H1 (cell line): ENCODE measurements around the gene LTB4R. TPM values are rescaled to one million over a fixed set of nuclear protein-coding genes. Genes with fewer than 3 reads are reported as not detected.

Source experiments
- CTCF ChIA-PET: fragments of 300-600 bp; sonication (Branson Sonifier 250); formaldehyde crosslinking; loops from one replicate; lab custom pipeline; 2021; ENCODE audit not compliant: partially characterized antibody; lab: Charles Lee
- POLR2A ChIA-PET: fragments of 300-600 bp; sonication (Branson Sonifier 250); formaldehyde crosslinking; loops from one replicate; lab custom pipeline; 2021; ENCODE audit warnings: inconsistent platforms; ENCODE audit not compliant: partially characterized antibody; lab: Charles Lee
- DNase-seq, 2 experiments: peaks; one replicate each; pipeline versions ENCODE4 v3.0.0 to v3.0.0-alpha.2; 2010 to 2022; ENCODE audit warnings: low spot score in 2 of 2, low read depth in 1 of 2, mixed read lengths in 1 of 2
- FAIRE-seq: peaks from 2 replicates; lab custom pipeline; 2011; peaks lifted over from hg19 to GRCh38; lab: Jason Lieb, UNC
- H2AFZ ChIP-seq: 2 replicates; pipeline ENCODE4 v1.8.1; 2012; ENCODE audit warnings: low read length, inconsistent platforms
- H2AK5ac ChIP-seq: 2 replicates; pipeline ENCODE4 v1.6.1; 2013; ENCODE audit warnings: low read depth, low read length
- H2BK120ac ChIP-seq: replicated peaks from 2 replicates; pipeline ENCODE3; 2013; ENCODE audit warnings: low read depth, low read length, inconsistent platforms
- H2BK12ac ChIP-seq: 2 replicates; pipeline ENCODE4 v1.6.1; 2013; ENCODE audit warnings: low read depth, low read length
- H2BK15ac ChIP-seq: 2 replicates; pipeline ENCODE4 v1.6.1; 2013; ENCODE audit warnings: low read length
- H2BK20ac ChIP-seq: 2 replicates; pipeline ENCODE4 v1.6.1; 2013; ENCODE audit warnings: low read length
- H2BK5ac ChIP-seq: 2 replicates; pipeline ENCODE4 v1.6.1; 2013; ENCODE audit warnings: low read depth, low read length
- H3K14ac ChIP-seq: 2 replicates; pipeline ENCODE4 v1.6.1; 2013; ENCODE audit warnings: inconsistent platforms; ENCODE audit not compliant: insufficient read length
- H3K18ac ChIP-seq: 2 replicates; pipeline ENCODE4 v1.6.1; 2013; ENCODE audit warnings: low read length; ENCODE audit errors: extremely low read depth
- H3K23ac ChIP-seq: 2 replicates; pipeline ENCODE4 v1.6.1; 2013; ENCODE audit warnings: inconsistent platforms; ENCODE audit not compliant: insufficient read length
- H3K23me2 ChIP-seq: 2 replicates; pipeline ENCODE4 v1.6.1; 2013; ENCODE audit warnings: low read depth, low read length
- H3K27ac ChIP-seq: 2 replicates; pipeline ENCODE4 v1.6.1; 2011; ENCODE audit warnings: low read depth, low read length, inconsistent platforms
- H3K27me3 ChIP-seq, 4 experiments: replicated peaks in 1 of 4; 1 replicate in 1 of 4; 2 replicates in 3 of 4; pipeline versions ENCODE4 v1.6.1 to v1.8.1; 2011 to 2013; ENCODE audit warnings: low read length in 3 of 4, mild to moderate bottlenecking in 3 of 4, inconsistent platforms in 2 of 4, mixed read lengths in 2 of 4, moderate library complexity in 1 of 4; ENCODE audit not compliant: control insufficient read depth in 3 of 4, insufficient read depth in 3 of 4; ENCODE audit errors: extremely low read depth in 1 of 4
- H3K36me3 ChIP-seq, 4 experiments: 2 replicates each; pipeline versions ENCODE4 v1.6.1 to v1.8.1; 2011 to 2013; ENCODE audit warnings: mild to moderate bottlenecking in 4 of 4, low read length in 3 of 4, moderate library complexity in 2 of 4, control low read depth in 1 of 4, inconsistent platforms in 1 of 4; ENCODE audit not compliant: insufficient read depth in 4 of 4, control insufficient read depth in 2 of 4
- H3K4ac ChIP-seq: replicated peaks from 2 replicates; pipeline ENCODE3; 2013; ENCODE audit warnings: low read length, low read depth, mixed read lengths, inconsistent platforms; ENCODE audit not compliant: insufficient read length
- H3K4me1 ChIP-seq, 4 experiments: replicated peaks in 1 of 4; 1 replicate in 1 of 4; 2 replicates in 3 of 4; pipeline versions ENCODE4 v1.6.1 to v1.8.1; 2011 to 2013; ENCODE audit warnings: low read length in 3 of 4, inconsistent platforms in 2 of 4, mixed read lengths in 1 of 4; ENCODE audit not compliant: insufficient read depth in 4 of 4, control insufficient read depth in 3 of 4
- H3K4me2 ChIP-seq, 2 experiments: 2 replicates each; pipeline versions ENCODE4 v1.6.1 to v1.8.1; 2011 to 2013; ENCODE audit warnings: low read depth in 2 of 2, low read length in 2 of 2, control low read depth in 1 of 2, inconsistent platforms in 1 of 2, mild to moderate bottlenecking in 1 of 2; ENCODE audit not compliant: insufficient read depth in 1 of 2
- H3K4me3 ChIP-seq, 4 experiments: fragments of 200-600, 300-600 bp in 1 of 4; sonication (generic), shearing (Covaris generic), sonication (Bioruptor Twin) in 1 of 4; 2 replicates each; pipeline versions ENCODE4 v1.5.1 to v1.8.1; 2011 to 2016; ENCODE audit warnings: low read length in 4 of 4, low read depth in 3 of 4, control low read depth in 2 of 4, inconsistent platforms in 2 of 4, mild to moderate bottlenecking in 2 of 4, mixed read lengths in 1 of 4, moderate library complexity in 1 of 4; ENCODE audit not compliant: insufficient read depth in 2 of 4; ENCODE audit errors: extremely low read depth in 1 of 4
- H3K56ac ChIP-seq: replicated peaks from 2 replicates; pipeline ENCODE3; 2013; ENCODE audit warnings: low read depth, mild to moderate bottlenecking, mixed read lengths, low read length, inconsistent platforms; ENCODE audit not compliant: insufficient read length
- H3K79me1 ChIP-seq: 2 replicates; pipeline ENCODE4 v1.6.1; 2013; ENCODE audit warnings: low read depth, low read length, control low read depth
- H3K79me2 ChIP-seq, 2 experiments: 2 replicates each; pipeline versions ENCODE4 v1.6.1 to v1.8.1; 2012 to 2013; ENCODE audit warnings: low read length in 2 of 2, mild to moderate bottlenecking in 2 of 2, inconsistent platforms in 1 of 2; ENCODE audit not compliant: insufficient read depth in 2 of 2, control insufficient read depth in 1 of 2
- H3K9ac ChIP-seq, 4 experiments: replicated peaks in 1 of 4; 1 replicate in 1 of 4; 2 replicates in 3 of 4; pipeline versions ENCODE4 v1.6.1 to v1.8.1; 2011 to 2013; ENCODE audit warnings: low read depth in 3 of 4, low read length in 3 of 4, control low read depth in 2 of 4, mild to moderate bottlenecking in 2 of 4, moderate library complexity in 2 of 4, inconsistent platforms in 1 of 4; ENCODE audit errors: extremely low read depth in 1 of 4
- H3K9me3 ChIP-seq, 2 experiments: 2 replicates each; pipeline versions ENCODE4 v1.6.1 to v1.8.1; 2012 to 2013; ENCODE audit warnings: mild to moderate bottlenecking in 2 of 2, moderate library complexity in 2 of 2, control low read depth in 1 of 2, inconsistent platforms in 1 of 2, low read depth in 1 of 2, low read length in 1 of 2, mixed read lengths in 1 of 2; ENCODE audit not compliant: insufficient read depth in 2 of 2
- H4K20me1 ChIP-seq, 2 experiments: replicated peaks in 1 of 2; 2 replicates each; pipeline versions ENCODE3 to v1.8.1; 2011 to 2013; ENCODE audit warnings: inconsistent platforms in 2 of 2, low read length in 2 of 2, mild to moderate bottlenecking in 1 of 2; ENCODE audit not compliant: insufficient read depth in 2 of 2, control insufficient read depth in 1 of 2
- H4K5ac ChIP-seq: 2 replicates; pipeline ENCODE4 v1.6.1; 2013; ENCODE audit warnings: low read length, low read depth, mixed read lengths, inconsistent platforms; ENCODE audit not compliant: insufficient read length
- H4K8ac ChIP-seq: 2 replicates; pipeline ENCODE4 v1.8.0; 2013; ENCODE audit warnings: mild to moderate bottlenecking, moderate library complexity, low read length, inconsistent platforms; ENCODE audit not compliant: insufficient read depth; ENCODE audit errors: extremely low read depth
- H4K91ac ChIP-seq: replicated peaks from 2 replicates; pipeline ENCODE3; 2013; ENCODE audit warnings: low read length, mixed read lengths, inconsistent platforms; ENCODE audit not compliant: insufficient read length
- CTCF ChIP-seq, 3 experiments: IDR thresholded peaks; 1 replicate in 2 of 3; 2 replicates in 1 of 3; pipeline versions ENCODE4 v1.5.1 to v1.6.1; 2011; ENCODE audit warnings: low read length in 3 of 3, mild to moderate bottlenecking in 3 of 3, inconsistent platforms in 2 of 3, low read depth in 1 of 3, moderate library complexity in 1 of 3; ENCODE audit not compliant: insufficient read depth in 1 of 3; ENCODE audit errors: control extremely low read depth in 1 of 3
- SP1 ChIP-seq: IDR thresholded peaks from 2 replicates; pipeline ENCODE4 v1.6.1; 2011; ENCODE audit warnings: low read depth, low read length
- WGBS, 2 experiments: shearing (Covaris generic) in 1 of 2; methylation state at CpG; one replicate each; pipeline versions ENCODE4 v1.1.6 to v1.1.7; 2013 to 2015; ENCODE audit warnings: low lambda C conversion rate in 2 of 2, mixed read lengths in 2 of 2, inconsistent platforms in 1 of 2, low coverage in 1 of 2, missing lambda C conversion rate in 1 of 2; ENCODE audit not compliant: insufficient replicate concordance in 2 of 2, insufficient coverage in 1 of 2, insufficient read length in 1 of 2; ENCODE audit errors: extremely low coverage in 1 of 2, missing lambda C conversion rate in 1 of 2; 5-methylcytosine and 5-hydroxymethylcytosine counted together
- polyA plus RNA-seq, 7 experiments: library from polyadenylated mRNA; depleted of rRNA in 3 of 7; stranded (reverse) in 5 of 7; unstranded in 2 of 7; fragments of >200 nt in 5 of 7; fragments of 200-250 nt in 2 of 7; gene quantifications; 1 replicate in 5 of 7; 2 replicates in 1 of 7; 4 replicates in 1 of 7; pipeline versions ENCODE4 v1.2.1 to v1.2.3, GENCODE V29; 2011 to 2013; ENCODE audit warnings: missing spikeins in 2 of 7, mixed read lengths in 2 of 7
- total RNA-seq: library from RNA; stranded (reverse); fragmentation: NEBNext Ultra II Directional; extraction: Animal tissue kit (Norgen Biotek cat#: 25700); gene quantifications from 2 replicates; pipeline ENCODE4 v1.2.1, GENCODE V29; 2021

Gene LTB4R
- total and polyA plus RNA-seq, 2 of the 8 experiments (the other 6 are each of a cell fraction or from before 2014, with no cell fraction given), result 4.1 to 6.7 TPM

GRCh38 chr14:24273422-24273998, 37.8 kb upstream of the LTB4R start:
- no peak overlapping the region for H2AFZ ChIP-seq
- H3K23ac ChIP-seq, result no peak overlapping the region
- H4K5ac ChIP-seq, result no peak overlapping the region
- 90% methylated on average over 3 of the region's 3 CpGs; no CpG with 5 or more reads in 1 of the 2 experiments for WGBS, 2 experiments
- no peaks in the 10 kb centered on the region; a peak in 1 of 7 replicates for H3K27me3 ChIP-seq
- no peaks in the 10 kb centered on the region for H3K9me3 ChIP-seq
- FAIRE-seq (no peak), DNase-seq (no peak)
- no peak overlapping the region for H2AK5ac ChIP-seq
- no peak overlapping the region for H2BK15ac ChIP-seq
- ChIA-PET POLR2A (interaction anchor here (0.7 to 2.6 kb wide), 7 partner anchors 19 to 99 kb away, joined by 3 to 7 read pairs (median 3); partner anchors contain the start of genes DHRS1 and NOP9), CTCF (interaction anchor here (0.8 to 8.6 kb wide), 12 partner anchors 9 to 38 kb away, joined by 3 to 94 read pairs (median 4); partner anchors contain the start of genes DHRS1 and NOP9)
- no peak overlapping the region for H3K4me2 ChIP-seq
- no peaks in the 10 kb centered on the region for H4K20me1 ChIP-seq
- H3K14ac ChIP-seq, result no peak overlapping the region
- no peaks in the 10 kb centered on the region for H3K79me2 ChIP-seq
- H2BK120ac ChIP-seq, result no peak overlapping the region
- H3K79me1 ChIP-seq, result no peaks in the 10 kb centered on the region
- H2BK5ac ChIP-seq, result no peak overlapping the region
- no peak overlapping the region for H3K18ac ChIP-seq
- no peak overlapping the region for H2BK12ac ChIP-seq
- no peak overlapping the region for H2BK20ac ChIP-seq
- no peak overlapping the region; a peak in 1 of 7 replicates for H3K9ac ChIP-seq
- no peak overlapping the region for H3K4ac ChIP-seq
- no peaks in the 10 kb centered on the region; a peak in 1 of 8 replicates for H3K36me3 ChIP-seq
- H3K56ac ChIP-seq, result no peak overlapping the region
- no peak overlapping the region for H4K91ac ChIP-seq
- H4K8ac ChIP-seq, result no peak overlapping the region
- no peak overlapping the region for H3K27ac ChIP-seq
- H3K23me2 ChIP-seq, result peaks cover 4% of the 10 kb centered on the region
- no peak overlapping the region for H3K4me3 ChIP-seq
- H3K4me1 ChIP-seq, result peaks cover 0 to 4% (median 2%) of the 10 kb centered on the region in 4 experiments; a peak in 3 of 7 replicates
- TF ChIP-seq CTCF (IDR thresholded peaks at IDR 0.05; ENCODE audit: control extremely low read depth in 1 of 3, insufficient read depth in 1 of 3, low read depth in 1 of 3, low read length in 3 of 3) (peak in 1 of 3 experiments; percentile 24; a peak in 2 of 4 replicates), SP1 (no peak)
